Measurements from ENCODE around the gene RALGPS1. TPM values are rescaled to one million over a fixed set of nuclear protein-coding genes. Genes with fewer than 3 reads are reported as not detected.

Gene RALGPS1
- total RNA-seq, 1 donor from 2014 or later: 48.8 TPM

DNA sequence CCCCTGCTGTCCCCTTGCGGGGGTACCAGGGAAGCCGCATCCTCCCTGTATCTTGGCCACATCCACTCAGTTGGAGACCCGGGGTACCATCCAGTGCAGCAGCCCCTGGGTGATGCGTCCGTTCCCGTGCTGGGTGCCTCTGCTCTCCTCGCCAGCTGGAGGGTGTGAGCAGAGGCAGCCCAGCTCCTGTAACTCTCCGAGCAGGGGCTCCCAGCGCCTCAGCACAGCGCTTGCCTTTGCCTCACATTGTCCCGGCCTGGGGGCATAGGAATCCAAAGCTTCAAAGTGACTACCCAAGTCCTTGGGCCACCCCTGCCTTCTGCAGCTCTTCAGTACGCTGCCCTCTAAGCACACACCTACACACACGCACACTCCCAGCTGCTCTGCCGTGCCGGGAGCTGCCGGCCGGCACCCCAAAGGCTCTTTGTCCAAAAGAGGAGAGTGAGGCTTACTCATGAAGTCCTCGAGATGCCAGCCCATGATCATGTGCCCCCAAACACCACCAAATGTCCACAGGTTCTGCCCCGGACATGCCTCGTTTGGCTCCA, 207.1 kb downstream of the RALGPS1 start:
- DNase-seq (ENCODE audit: low spot score): no peak

DNA sequence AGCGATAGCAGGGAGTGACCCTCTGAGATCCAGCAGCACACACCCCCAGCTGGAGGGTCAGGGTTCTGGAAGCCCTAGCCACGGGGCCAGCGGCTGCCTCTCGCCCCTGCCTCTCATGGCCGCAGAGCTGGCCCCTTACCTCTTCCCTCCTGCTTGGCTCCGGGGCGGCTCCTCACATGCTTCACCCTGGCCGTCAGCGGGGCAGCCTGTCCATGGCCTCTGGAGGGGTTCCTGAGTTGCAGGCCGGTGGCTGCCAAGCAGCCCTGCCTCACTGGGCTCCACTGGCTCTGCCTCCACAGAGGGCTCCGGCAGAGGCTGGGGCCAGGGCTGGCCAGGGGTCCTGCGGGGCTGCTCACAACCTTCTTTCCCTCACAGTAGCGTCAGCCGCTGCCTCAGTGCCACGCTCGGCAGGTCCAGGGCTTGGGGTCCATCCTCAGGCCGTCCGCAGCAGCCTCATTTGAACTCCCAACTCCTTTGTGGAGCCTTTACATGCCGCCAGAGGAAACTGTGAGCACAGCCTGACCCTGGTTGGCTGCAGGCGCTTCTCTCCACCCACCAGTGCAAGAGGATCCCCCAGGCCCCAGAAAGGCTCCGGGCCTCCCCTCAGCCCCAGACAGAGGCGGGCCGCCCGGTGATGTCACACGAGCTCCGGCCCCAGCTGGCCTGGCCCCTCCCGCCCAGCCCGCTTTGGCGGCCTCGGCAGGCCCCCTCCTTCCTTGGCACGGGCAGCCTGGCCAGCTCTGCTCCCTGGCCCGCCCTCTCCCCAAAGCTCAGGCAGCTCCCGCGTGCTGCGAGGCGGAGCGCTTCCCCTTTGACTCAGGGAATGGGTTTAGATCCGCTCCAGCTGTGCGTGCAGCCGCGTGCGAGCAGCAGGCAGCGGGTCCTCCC, 207.8 kb downstream of the RALGPS1 start, which contains the start of gene ANGPTL2:
Gene ANGPTL2, minus strand, starts transcription at position 460 of the 888 bp plus-strand sequence. CDS start 13,904 bp downstream, outside the sequence.
- DNase-seq (ENCODE audit: low spot score): peak; percentile 88

DNA sequence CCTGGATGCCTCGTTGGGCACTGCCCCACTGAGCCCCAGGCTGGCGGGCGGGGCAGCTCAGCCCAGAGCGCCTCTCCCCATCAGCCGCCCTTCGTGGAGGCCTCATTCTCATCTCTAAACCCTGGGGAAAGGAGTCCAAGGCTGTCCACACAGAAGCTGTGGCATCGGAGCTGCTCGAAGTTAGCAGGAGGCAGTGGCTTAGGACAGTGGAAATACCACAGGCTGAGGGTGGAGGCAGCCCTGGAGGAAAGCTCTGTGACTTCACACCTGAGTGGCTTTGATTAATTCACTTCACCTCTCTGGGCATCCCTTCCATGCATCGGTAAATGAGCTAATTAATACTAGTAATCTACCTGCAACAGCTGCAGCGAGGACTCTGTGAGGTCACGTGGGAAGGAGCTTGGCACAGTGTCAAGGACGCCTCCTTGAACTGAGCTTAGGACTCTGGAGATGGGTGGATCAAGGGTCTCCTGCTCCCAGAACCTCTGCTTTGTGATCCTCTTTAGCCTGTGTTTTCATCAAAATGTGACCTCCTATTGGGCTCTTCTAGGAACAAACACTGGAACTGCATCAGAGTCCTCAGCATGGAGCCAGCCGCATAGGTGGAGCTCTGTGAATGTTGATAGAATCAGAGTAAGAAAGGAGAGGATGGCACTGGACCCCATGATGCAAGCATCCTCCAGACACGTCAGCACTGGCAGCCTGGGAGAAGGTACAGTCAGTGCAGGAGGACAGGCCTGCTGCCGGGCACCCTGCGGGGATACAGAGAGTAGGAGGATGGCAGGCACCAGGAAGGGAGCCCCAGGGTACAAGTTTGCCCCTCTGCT, 208.7 kb downstream of the RALGPS1 start:
- no peak for DNase-seq (ENCODE audit: low spot score)

DNA sequence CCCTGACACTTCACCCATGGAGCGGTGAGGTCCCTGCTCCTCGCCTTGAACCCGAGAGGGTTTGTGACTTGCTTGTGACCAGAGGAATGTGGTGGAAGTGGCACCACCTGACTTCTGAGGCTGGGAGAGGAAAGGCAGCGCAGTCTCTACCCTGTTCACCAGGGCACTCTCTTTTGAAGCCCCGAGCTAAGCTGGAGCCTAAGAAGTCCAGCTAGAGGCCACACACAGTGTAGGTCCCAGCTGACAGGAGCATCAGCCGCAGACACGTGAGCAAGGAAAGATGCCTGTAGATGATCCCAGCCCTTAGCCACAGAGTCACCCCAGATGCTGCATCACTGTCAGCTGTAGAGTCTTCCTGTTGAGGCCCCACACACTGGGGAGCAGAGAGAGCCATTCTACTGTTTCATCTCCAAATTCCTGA, 209.5 kb downstream of the RALGPS1 start:
- DNase-seq (ENCODE audit: low spot score): no peak

DNA sequence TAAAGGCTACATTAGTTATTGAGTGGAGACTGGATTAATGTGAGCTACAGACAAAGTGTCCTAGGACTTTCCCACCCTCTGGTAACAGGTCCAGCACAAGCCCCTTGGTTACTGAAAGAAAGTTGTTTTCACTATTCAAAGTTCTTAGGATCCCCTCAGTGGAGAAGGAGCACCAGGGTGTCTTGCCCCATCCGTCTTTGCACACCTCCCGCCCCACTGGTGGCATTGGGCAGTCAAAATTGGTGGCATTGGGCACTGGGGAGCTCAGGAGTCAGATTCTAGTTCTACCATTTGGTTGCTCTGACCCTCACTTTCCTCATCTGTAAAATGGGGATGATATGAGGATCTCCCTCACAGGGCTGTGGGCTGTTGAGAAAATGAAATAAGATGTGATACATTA, 210.2 kb downstream of the RALGPS1 start:
- no peak for DNase-seq (ENCODE audit: low spot score)

DNA sequence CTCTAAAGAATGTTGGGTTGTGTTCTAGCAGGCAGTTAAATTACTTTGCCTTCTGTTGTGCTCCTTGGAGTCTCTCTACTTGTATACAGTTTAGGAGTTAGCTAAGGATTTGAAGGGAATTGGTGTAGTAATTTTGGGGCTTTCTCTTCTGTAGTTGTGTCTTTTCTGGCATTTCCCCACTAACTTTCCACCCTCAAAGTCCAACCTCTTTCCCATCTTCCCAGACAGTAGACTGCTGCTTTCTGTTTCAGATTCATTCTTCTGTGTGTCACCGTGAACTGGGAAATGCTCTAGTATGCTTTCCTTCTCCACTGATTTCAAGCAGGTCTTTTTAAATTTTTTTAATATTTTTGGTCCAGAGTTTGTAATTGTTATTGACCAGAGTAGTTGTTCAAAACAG, 212.4 kb downstream of the RALGPS1 start:
- no peak for DNase-seq (ENCODE audit: low spot score)

DNA sequence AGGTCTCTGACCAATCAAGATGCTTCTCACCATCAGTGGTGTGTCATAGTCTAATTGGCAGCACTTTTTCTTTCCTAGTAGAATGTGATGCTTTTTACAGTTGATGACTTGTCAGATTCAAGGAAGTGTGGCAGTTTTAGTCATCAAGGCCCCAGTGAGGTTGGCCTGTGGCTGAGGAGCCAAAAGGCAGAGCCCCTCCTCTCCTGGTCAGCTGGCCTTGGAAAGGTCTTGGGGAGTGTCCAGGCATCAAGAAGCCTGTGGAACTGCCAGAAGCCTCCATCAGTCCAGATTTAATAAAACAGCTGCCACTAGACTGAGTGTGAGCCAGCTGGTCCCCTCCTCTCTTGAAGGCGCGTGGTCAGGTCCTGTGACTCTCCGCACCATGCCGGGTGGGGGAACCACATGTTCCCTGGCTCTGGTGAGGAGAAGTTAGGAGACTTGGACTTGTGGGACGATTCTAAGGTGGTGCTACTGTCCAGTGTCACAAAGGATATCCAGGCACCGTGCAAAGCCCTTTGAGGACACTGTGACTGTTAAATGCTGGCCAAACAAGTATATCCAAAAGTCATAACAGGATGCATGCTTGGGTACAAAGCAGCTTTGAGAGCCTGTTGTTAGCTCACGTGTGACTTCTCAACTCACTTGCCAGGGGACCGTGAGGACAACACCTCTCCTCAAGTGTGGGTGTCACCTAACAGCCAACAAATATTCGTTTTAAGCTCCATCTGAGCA, 213.9 kb downstream of the RALGPS1 start:
- no peak for DNase-seq (ENCODE audit: low spot score)

DNA sequence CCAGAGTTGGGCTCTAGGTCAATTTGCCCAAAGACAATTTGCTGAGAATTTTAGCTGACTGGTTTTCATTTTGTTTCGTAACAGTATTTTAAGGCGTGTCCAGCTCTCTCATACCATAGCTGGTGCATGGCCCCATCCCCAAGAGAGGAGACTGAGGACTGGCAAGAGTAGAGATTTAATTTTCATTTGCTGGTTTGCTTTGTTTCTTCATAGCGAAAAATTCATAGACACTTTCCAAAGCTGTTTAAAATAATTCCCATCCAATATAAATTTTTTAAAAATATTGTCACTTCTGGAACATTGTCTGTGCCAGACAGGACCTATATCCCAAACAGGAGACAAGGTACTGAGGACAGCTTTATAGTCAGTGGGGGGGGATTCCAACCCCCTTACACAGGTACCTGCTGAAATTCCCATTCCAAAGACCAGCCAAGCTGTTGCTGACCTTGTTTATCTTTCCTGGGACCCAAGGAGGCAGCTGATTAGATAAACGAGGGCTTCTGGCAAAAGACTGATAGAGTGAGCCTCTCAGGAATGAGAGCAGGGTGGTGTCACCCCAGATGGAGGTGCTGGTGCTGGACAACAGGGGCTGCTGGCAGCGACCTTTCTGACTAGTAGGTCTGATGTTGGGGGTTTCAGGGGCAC, 214.6 kb downstream of the RALGPS1 start:
- DNase-seq (ENCODE audit: low spot score): no peak

DNA sequence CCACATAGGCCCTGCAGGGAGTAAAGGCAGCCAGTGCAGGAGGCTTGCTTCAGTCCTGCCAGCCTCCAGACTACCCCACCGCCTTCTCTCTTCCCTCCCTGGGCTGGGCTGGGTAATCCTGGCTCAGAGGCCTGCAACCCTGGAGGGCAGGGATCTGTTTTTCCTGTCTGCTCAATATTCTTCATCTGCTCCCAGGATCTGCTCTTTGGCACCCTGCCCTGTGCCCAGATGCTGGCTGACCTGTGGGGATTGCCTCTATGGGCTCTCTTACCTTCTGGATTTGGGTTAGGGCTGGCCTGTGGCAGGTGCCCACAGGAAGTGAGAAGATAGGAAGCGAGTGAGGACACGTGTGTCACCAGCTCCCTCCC, 215.1 kb downstream of the RALGPS1 start:
- no peak for DNase-seq (ENCODE audit: low spot score)

DNA sequence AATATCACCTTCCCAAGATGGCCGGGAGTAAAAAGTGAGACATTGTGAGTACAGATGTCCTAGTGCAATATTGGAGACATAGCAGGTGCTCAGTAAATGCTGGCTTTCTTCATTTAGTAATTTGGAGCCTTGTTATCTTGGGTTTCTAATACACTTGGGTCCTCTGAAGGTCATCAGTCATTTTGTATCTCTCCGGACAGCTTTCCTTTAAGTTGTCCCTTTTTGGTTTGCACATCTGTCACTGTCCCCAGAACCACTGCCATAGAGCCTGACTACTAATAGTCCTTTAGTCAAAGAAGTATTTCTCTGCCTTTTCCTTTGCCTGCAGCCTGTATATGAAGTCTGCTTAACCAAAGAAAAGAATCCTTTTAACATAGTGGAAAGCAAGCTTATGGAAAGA, 215.7 kb downstream of the RALGPS1 start:
- DNase-seq (ENCODE audit: low spot score): no peak

DNA sequence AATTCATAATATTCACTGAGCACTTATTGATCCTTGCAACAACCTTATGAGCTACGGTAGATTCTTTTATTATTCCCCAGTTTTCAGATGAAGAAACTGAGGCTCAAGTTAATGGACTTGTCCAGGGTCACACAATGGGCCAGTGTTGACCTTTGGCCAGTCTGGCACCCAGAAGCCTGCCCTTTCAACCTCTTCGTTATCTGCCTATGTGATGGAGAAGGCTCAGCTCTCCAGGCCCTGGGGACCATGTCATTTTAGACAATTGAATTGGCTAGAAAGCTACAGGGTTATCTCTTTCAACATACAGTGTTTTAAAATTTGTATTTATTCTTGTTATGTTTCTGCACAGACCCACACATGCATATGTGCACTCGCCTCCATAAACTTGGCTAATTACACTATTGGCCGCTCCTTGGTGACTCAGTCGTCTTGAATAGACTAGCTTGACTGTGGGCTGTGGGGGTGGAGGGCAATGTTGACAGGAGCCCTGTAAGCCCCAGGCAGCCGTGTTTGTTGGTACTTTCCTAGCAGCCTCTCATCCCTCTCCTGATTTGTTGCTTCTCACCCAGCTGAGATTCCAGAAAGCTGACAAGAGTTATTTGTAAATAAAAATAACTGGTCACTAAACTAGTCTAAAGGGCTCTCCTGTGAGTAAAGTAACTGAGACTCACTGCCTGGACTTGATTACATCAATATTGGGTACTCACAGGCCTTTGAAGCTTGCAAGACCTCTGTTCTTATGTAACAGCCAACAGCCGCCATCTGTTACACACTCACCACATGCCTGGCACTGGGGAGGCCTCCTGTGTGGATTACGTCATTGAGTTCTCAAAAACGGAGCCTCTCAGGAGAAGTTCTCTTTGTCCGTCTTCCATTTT, 216.3 kb downstream of the RALGPS1 start:
- no peak for DNase-seq (ENCODE audit: low spot score)

DNA sequence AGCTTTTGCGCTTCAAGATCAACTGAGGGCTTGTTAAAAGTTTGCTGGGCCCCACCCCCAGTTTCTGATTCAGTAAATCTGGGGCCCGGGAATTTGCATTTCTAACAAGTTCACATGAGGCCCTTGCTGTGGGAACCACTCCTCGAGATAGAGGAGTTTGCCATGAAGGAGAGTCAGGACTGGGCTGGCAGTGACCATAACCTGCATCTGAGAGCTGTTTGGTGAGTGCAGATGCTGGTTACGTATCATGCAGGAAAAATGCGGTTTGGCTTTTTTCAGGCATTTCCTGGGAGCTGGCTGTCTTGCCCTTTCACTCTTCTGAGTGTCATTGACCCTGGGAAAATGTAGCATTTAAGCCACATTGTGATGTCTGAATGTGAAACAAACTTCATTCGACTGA, 217.3 kb downstream of the RALGPS1 start:
- no peak for DNase-seq (ENCODE audit: low spot score)

DNA sequence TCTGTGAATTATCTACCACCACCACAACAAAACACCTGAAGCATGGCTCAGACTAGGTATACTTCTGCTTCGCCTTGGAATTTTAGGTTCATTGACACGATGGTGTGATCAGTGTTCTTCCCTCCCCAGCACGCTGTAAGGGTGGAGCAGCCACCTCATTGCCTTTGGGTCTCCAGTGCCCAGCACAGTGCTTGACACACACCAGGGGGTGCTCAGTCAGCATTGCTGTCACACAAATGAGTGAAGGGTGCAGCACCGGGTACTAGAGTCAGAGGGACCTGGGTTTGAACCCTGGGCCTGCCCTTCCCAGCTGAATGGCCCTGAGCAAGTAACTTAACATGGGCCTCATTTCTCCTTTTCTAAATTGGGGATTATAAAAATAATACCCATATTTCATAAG, 217.8 kb downstream of the RALGPS1 start:
- no peak for DNase-seq (ENCODE audit: low spot score)

DNA sequence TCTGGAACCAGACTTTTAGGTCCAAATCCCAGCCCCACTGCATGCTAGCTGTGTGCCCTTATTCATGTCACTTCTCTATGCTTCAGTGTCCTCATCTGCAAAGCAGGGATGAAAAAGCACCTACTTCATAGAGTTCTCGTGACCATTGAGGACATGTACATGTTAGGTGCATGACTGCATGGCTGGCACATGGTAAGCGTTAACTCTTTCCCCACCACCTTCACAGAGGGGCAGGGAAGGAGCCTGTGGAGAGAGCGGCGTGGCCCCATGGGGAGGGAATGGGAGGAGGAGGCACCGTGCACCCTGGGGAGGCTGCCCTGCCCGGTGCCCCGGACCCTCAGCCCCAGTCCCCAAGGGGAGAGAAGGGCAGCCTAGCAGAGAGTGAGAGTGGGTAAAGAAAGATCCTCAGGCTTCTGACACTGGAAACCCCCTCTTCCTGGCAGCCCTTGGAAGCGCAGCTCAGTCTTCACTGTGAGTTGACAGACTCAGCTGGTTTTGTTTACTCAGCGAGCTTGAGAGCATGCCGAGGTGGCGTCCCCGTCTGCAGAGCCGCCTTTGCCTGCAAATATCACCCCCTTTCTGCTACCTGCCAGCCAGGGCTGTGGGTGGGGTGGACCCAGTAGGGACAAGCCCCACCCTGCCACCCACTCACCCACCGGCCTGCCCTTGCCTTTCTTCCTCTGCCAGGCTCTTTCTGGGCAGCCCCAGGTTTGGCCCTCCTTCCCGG, 218.5 kb downstream of the RALGPS1 start:
- peak; percentile 41 for DNase-seq (ENCODE audit: low spot score)

DNA sequence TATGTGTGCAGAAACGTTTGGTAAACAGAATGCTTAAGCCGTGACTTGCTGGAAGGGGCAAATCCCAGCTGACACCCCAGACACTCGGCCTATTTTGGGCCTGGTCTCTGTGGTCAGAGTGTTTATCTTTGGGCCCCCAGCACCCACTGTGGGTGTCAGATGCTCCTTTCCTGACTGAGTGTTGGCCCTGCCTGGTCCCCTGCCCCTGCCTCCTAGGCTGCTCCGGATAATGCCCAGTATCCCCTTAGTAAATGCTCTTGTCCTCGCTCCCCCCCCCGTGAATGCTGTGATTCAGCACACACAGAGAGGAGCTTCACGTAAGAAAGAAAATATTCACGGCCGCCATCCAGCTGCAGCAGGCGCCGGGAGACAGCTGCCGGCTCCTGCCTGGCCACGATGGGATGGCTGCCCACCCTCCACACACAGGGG, 219.2 kb downstream of the RALGPS1 start:
- DNase-seq (ENCODE audit: low spot score): peak; percentile 60

DNA sequence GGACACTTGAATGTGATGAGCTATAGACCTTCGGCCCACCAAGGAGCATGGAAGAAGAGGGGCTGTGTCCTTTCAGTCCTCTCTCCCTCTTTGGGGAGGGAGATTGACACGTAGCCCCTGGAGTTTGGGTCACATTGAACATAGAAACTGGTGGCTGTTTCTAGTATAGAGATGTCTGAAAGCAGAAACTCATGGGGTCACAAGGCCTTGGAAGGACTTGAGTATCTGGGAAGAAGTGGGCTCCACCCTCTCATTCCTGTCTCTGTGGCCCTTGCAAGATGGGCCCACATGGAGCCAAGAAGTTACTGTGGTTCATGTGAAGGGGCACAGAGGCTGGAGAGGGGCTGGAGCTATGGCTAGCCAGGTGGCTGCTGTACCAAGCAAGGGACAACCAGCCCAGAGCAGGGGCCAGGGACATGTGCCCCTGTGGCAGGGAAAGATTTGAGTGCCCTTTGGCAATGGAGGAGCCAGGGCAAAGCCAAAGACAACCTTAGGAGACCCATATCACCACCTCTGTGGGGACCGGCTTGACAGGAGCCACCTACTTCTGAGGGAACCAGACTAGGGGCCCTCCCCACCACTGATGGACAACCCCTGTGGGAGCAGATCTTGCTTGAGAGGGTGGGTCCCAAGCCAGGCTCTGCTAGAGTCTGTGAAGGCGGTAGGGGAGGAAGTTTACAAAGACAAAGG, 220.6 kb downstream of the RALGPS1 start:
- peak; percentile 38 for DNase-seq (ENCODE audit: low spot score)

DNA sequence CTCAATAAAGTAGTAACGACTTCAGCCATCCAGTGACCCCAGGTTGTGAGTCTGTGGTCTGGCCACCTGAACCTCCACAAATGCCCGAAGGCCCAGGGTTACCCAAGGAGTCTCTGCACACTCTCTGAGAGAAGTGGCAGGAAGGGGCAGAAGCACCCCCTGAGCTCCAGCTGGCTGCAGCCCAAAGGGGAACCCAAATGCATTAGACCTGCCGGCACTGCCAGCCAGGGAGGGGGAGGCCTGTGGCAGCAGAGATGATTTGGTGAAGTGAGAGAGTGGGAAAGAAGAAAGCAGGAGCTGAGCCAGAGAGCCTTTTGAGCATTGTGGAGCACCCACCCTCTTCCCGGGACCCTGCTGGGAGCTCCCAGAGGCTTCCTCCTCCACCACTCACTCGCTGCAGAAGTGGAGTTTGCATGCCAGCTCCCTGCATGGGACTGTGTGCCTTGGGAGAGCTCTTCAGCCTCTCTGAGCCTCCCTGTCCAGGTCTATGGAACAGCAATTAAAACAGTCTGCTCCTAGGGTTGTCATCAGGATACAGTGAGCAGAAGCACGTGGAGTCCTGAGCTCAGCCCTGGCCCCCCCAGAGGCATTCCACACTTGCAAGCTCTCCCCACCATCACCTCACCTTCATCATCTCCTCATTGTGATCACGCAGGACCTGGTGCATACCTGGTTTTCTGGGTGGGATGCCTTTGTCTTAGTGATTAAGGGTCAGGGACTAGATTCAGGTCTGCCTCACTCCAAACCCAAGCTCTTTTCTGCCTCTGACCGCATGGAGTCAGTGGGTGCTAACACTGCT, 221.7 kb downstream of the RALGPS1 start:
- peak; percentile 35 for DNase-seq (ENCODE audit: low spot score)
